Hair follicular keratinocyte (primary cell): ENCODE measurements around the gene PRR11. TPM values are rescaled to one million over a fixed set of nuclear protein-coding genes. Genes with fewer than 3 reads are reported as not detected.

ENCODE experiments used
- total RNA-seq: library from RNA; depleted of rRNA; stranded (reverse); fragments of >200 nt; gene quantifications from 2 replicates; pipeline ENCODE4 v1.2.3, GENCODE V29; 2015

The PRR11 gene
- total RNA-seq = 31.0 and 54.0 TPM in 2 replicates

GRCh38 chr17:59155439-59156177 lies at the start of gene PRR11:
Gene PRR11 (plus strand): TSS chr17:59155746. CDS start chr17:59169753, 14,007 bp downstream.

GRCh38 chr17:59106463-59107305 lies 48.9 kb upstream of the PRR11 start, which contains the start of gene TRIM37:
Gene TRIM37 (minus strand): TSS chr17:59106880. CDS start chr17:59106461, 419 bp downstream.

GRCh38 chr17:59154721-59155438 lies 666 bp upstream of the PRR11 start, which contains the start of gene SKA2:
Gene SKA2 (minus strand): TSS chr17:59155186. CDS start chr17:59155163, 23 bp downstream.

GRCh38 chr17:59220328-59221158 lies 65.0 kb downstream of the PRR11 start, which contains the start of gene GDPD1:
Gene GDPD1 (plus strand): TSS chr17:59220511. CDS start chr17:59220610, 99 bp downstream.

Other genes with a start within 250 kb of the PRR11 start
- gene TRIM37, start 48.9 kb upstream of the PRR11 start, total RNA-seq = 23.1 and 25.4 TPM in 2 replicates
- gene SKA2, start 560 bp upstream of the PRR11 start, total RNA-seq = 48.3 and 115 TPM in 2 replicates
- 13.5 and 15.3 TPM in 2 replicates for gene SMG8, start 54.3 kb downstream of the PRR11 start, total RNA-seq
- gene GDPD1, start 64.8 kb downstream of the PRR11 start, total RNA-seq = 0.19 and 1.5 TPM in 2 replicates
- 1.0 and 1.6 TPM in 2 replicates for gene YPEL2, start 175.9 kb downstream of the PRR11 start, total RNA-seq